ENCODE measurements around the gene KLHL35. TPM values are rescaled to one million over a fixed set of nuclear protein-coding genes. Genes with fewer than 3 reads are reported as not detected.

Gene KLHL35
- total RNA-seq, 1 donor from 2014 or later, result 12.5 TPM

DNA sequence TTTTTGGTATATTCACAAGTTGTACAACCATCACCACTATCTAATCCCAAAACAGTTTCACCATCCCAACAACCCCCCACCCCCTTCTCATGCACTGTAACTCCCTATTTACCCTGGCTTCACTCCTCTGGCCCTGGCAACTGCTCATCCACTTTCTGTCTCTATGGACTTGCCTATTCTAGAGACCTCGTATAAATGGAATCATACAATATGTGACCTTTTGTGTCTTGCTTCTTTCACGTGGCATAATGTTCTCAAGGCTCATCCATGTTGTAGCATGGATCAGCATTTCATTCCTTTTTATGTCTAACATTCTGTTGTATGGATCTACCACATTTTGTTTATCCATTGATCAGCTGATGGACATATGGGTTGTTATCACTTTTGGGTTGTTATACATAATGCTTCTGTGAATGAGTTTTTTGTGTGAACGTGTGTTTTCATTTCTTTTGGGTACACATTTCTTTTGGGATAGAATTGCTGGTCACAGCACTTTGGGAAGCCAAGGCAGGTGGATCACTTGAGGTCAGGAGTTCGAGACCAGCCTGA is 46.7 kb upstream of the KLHL35 start:
- DNase-seq (ENCODE audit: low spot score), result no peak
- TF ChIP-seq, protein P1, sequence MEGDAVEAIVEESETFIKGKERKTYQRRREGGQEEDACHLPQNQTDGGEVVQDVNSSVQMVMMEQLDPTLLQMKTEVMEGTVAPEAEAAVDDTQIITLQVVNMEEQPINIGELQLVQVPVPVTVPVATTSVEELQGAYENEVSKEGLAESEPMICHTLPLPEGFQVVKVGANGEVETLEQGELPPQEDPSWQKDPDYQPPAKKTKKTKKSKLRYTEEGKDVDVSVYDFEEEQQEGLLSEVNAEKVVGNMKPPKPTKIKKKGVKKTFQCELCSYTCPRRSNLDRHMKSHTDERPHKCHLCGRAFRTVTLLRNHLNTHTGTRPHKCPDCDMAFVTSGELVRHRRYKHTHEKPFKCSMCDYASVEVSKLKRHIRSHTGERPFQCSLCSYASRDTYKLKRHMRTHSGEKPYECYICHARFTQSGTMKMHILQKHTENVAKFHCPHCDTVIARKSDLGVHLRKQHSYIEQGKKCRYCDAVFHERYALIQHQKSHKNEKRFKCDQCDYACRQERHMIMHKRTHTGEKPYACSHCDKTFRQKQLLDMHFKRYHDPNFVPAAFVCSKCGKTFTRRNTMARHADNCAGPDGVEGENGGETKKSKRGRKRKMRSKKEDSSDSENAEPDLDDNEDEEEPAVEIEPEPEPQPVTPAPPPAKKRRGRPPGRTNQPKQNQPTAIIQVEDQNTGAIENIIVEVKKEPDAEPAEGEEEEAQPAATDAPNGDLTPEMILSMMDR (IDR thresholded peaks at IDR 0.05), result no peak
- Mint-ChIP-seq H3K4me1 (ENCODE audit: low read depth) (peaks cover 22% of the 10 kb centered on the region), H3K4me3 (ENCODE audit: unreplicated experiment) (no peak overlapping the region), H3K9me3 (ENCODE audit: low read depth) (no peaks in the 10 kb centered on the region), H3K27me3 (ENCODE audit: low read depth) (no peaks in the 10 kb centered on the region), H3K27ac (ENCODE audit: unreplicated experiment) (no peak overlapping the region), H3K36me3 (ENCODE audit: low read depth) (no peaks in the 10 kb centered on the region)

DNA sequence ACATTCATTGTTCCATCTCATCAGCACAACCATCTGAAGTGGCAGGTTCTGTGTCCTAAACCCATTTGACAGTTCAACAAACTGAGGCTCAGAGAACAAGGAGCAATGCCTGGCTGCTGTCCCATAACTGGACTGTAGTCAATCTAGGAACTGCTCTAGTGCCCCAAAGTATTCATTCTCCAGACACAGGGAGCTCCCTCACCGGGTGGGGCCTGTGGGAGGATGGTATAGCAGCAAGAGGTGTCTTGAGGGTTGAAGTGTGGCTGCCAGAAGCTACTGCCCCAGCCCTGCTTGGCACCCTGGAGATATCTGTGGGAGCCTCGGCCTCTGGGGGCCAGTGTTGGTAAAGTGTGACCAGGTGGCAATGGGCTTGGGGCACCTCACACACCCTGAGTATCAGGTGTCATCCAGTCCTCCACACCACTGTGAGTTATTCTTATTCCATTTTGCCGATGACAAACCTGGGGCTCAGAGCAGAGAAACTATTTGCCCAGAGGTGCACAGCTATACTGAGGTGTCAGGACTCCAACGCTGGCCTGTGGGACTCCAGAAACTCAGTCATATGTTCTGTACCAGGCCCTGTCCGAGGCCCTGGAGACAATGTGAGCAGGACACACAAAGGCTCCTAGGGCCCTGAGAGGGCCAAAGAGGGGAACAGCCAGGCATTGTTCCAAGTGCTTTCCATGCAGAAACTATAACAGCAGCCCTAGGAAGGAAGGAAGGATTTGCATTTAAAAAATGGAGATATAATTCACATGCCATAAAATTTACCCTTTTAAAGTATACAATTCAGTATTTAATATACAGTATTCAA is 46.0 kb upstream of the KLHL35 start:
- Mint-ChIP-seq H3K27ac (ENCODE audit: unreplicated experiment) (no peak overlapping the region), H3K4me1 (ENCODE audit: low read depth) (peaks cover 22% of the 10 kb centered on the region)

DNA sequence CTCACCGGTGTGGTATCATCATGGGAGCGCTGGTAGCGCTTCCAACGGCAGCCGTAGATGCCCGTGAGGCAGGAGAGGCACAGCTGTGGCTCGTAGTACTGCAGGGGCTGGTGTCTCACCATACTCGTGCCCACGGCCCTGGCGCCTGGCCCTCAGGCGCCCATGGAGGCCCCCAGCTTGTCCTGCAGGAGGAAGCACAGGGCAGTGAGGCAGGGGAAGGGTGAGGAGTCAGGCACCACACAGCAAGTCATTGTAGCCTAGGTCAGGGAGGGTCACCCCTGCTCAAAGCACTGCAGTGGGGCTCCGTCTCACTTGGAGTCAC is 44.6 kb upstream of the KLHL35 start:
- no peaks in the 10 kb centered on the region for H3K36me3 Mint-ChIP-seq (ENCODE audit: low read depth)
- H3K27ac Mint-ChIP-seq (ENCODE audit: unreplicated experiment), result no peak overlapping the region
- TF ChIP-seq, protein P1 (IDR thresholded peaks at IDR 0.05), result no peak
- H3K4me3 Mint-ChIP-seq (ENCODE audit: unreplicated experiment), result no peak overlapping the region
- peaks cover 22% of the 10 kb centered on the region for H3K4me1 Mint-ChIP-seq (ENCODE audit: low read depth)
- H3K9me3 Mint-ChIP-seq (ENCODE audit: low read depth), result no peaks in the 10 kb centered on the region
- no peaks in the 10 kb centered on the region for H3K27me3 Mint-ChIP-seq (ENCODE audit: low read depth)
- DNase-seq (ENCODE audit: low spot score), result no peak

More for the DNA sequence above, 46.0 kb upstream of the KLHL35 start:
- no peaks in the 10 kb centered on the region for H3K9me3 Mint-ChIP-seq (ENCODE audit: low read depth)
- H3K27me3 Mint-ChIP-seq (ENCODE audit: low read depth), result no peaks in the 10 kb centered on the region
- TF ChIP-seq, protein P1 (IDR thresholded peaks at IDR 0.05), result no peak
- H3K36me3 Mint-ChIP-seq (ENCODE audit: low read depth), result no peaks in the 10 kb centered on the region
- no peak overlapping the region for H3K4me3 Mint-ChIP-seq (ENCODE audit: unreplicated experiment)
- no peak for DNase-seq (ENCODE audit: low spot score)

DNA sequence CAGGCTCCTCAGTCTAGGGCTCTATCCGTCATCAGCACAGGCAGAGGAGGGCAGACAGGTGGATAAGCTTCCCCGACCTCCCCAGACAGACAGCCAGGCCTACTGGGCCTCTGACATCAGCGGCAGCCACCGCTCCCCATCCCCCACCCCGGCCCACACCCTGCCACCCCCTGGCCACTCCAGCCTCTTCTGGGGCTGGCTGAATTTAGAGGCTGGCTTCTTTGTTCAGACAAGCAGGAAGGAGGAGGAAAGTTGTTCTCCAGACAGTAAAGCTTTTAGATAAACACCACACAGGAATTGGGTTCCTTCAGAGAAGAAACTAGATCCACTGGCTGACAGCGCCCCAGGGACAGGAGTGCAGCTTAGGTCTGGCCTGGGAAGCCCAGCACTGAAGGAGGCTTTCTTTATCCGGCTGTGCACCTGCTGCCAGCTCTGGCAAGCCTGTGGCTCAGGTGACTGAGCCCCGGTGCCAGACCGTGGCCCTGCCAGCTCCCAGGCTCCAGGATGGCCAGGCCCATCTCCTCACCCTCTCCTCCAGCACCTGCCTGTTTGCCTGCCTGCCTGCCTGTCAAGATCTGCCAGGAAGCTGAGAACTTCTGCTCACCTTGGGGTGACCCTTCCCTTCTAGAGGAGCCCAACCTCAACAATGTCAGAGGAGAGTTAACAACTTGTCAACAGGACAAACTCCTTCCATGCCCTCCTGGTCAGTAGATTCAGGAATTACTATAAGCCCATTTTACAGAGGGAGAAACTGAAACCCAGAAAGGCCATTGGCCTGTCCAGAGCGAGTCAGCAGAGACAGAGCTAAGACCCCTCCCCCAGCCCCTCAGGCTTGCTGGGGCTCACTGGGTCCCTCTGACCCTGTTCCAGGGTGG is 44.0 kb upstream of the KLHL35 start:
- Mint-ChIP-seq H3K27ac (ENCODE audit: unreplicated experiment) (peak overlapping the region; percentile 36), H3K4me3 (ENCODE audit: unreplicated experiment) (no peak overlapping the region), H3K36me3 (ENCODE audit: low read depth) (no peaks in the 10 kb centered on the region)

More for the DNA sequence above, 44.0 kb upstream of the KLHL35 start:
- no peak for DNase-seq (ENCODE audit: low spot score)
- Mint-ChIP-seq H3K9me3 (ENCODE audit: low read depth) (no peaks in the 10 kb centered on the region), H3K27me3 (ENCODE audit: low read depth) (no peaks in the 10 kb centered on the region), H3K4me1 (ENCODE audit: low read depth) (peaks cover 22% of the 10 kb centered on the region)
- TF ChIP-seq, protein P1 (IDR thresholded peaks at IDR 0.05), result no peak
